Fibroblast of the aortic adventitia (primary cell): Measurements from ENCODE around the gene USP31. TPM values are rescaled to one million over a fixed set of nuclear protein-coding genes. Genes with fewer than 3 reads are reported as not detected.
A peak's percentile ranks its signal among the peaks of the same experiment; 100 is the strongest.

Experiments
- DNase-seq: peaks from one replicate; pipeline ENCODE4 v3.0.0-alpha.2; 2010; ENCODE audit warnings: low read depth
- H3K4me3 ChIP-seq: 2 replicates; pipeline ENCODE4 v1.5.1; 2011; ENCODE audit warnings: low read depth, mild to moderate bottlenecking, control low read depth, low read length, moderate library complexity
- total RNA-seq: library from RNA; depleted of rRNA; stranded (reverse); fragments of >200 nt; gene quantifications from 2 replicates; pipeline ENCODE4 v1.2.3, GENCODE V29; 2012; ENCODE audit warnings: low replicate concordance
- TF ChIP-seq, protein P1 (sequence below): IDR thresholded peaks from 2 replicates; pipeline ENCODE4 v1.5.1; 2011; ENCODE audit warnings: mild to moderate bottlenecking, low read length, control low read depth, inconsistent platforms; ENCODE audit not compliant: insufficient read depth

The USP31 gene
- total RNA-seq, 1 donor, result 9.0 TPM

DNA sequence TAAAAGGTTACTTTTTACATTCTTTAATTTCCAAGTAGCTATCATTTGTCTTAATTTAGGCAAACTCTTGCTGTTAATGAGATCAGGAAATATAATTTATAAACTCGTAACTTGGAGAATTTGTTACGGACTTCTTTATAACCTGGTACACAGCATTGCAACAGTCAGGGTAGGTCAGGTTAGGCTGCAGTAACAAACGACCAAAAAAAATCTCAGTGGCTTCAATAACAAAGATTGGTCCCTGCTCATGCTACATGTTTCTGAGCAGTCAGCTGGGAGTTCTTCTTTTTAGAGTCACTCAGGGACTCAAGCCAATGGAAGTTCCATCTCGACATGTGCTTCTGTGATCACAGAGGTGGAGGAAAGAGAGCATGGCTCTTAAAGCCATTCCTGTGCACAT lies 110.1 kb downstream of the USP31 start:
- no peak for DNase-seq
- TF ChIP-seq, protein P1, sequence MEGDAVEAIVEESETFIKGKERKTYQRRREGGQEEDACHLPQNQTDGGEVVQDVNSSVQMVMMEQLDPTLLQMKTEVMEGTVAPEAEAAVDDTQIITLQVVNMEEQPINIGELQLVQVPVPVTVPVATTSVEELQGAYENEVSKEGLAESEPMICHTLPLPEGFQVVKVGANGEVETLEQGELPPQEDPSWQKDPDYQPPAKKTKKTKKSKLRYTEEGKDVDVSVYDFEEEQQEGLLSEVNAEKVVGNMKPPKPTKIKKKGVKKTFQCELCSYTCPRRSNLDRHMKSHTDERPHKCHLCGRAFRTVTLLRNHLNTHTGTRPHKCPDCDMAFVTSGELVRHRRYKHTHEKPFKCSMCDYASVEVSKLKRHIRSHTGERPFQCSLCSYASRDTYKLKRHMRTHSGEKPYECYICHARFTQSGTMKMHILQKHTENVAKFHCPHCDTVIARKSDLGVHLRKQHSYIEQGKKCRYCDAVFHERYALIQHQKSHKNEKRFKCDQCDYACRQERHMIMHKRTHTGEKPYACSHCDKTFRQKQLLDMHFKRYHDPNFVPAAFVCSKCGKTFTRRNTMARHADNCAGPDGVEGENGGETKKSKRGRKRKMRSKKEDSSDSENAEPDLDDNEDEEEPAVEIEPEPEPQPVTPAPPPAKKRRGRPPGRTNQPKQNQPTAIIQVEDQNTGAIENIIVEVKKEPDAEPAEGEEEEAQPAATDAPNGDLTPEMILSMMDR, result no peak
- no peak overlapping the region for H3K4me3 ChIP-seq

DNA sequence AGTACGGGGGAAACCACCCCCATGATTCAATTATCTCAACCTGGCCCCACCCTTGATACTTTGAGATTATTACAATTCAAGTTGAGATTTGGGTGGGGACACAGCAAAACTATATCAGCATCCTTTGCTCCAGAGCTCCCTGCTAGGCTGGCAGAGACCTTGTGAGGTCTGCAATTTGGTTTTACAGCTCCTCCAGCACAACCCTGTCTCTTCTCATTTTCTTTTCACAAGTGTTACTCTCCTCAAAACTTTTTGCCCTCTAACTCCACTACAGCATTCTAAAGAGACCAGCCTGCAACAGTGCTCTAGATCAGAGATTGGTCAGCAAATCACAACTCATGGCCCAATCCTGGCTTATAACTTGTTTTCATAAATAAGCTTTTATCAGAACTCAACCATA lies 114.0 kb downstream of the USP31 start:
- TF ChIP-seq, protein P1, result no peak
- DNase-seq, result no peak
- no peak overlapping the region for H3K4me3 ChIP-seq

DNA sequence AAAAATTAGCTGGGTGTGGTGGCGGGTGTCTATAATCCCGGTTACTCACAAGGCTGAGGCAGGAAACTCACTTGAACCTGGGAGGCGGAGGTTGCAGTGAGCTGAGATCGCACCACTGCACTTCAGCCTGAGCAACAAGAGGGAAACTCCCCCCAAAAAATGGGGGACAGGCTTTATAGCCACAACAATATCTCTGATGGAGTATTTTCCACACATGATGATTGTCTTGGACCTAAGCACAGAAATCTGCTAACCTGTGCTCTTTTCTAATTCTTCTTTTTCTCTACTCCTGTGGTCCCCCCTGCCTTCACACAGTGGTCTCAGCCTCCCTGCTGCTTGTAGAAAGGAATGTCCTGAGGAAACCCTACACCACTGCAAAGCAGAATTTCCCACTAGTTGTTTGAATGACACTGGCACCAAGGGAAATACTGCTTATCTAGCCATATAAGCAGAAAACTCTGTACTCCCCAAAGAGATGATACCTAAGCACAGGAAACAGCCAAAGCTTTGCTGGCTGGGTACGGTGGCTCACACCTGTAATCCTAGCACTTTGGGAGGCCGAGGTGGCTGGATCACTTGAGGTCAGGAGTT lies 117.6 kb downstream of the USP31 start:
- no peak overlapping the region for H3K4me3 ChIP-seq
- TF ChIP-seq, protein P1, result no peak
- no peak for DNase-seq

DNA sequence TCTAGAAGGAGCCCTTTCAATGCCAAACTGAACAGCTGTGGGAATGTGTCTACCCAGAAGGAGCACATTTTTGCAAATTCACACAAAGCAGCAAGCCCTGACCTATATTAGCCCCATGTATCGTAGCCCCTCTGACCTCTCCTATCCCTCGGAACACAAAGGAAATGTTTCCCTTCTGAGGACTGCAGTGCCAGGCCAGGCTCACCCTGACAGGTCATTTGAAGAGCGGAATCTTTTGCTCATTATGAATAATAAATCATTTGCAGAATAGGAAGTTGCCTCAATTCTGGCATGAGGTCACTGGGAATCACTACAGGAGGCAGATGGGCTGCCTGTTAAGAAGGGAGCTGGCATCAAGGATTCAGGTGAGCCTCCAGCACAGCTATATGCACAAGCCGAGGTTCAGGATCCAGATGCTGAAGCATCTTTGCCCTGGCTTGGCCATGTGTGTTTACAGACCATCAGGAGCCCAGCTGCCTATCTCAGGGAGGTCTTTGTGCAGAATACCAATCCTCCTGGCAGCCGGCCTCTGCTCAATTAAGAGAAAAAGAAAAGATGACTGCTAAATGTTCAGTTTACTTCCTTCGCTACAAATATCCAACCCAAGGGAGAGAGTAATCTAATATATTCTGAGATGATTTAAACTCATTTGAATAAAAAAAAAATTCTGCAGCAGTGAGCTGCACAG lies 119.4 kb downstream of the USP31 start:
- TF ChIP-seq, protein P1, result no peak
- H3K4me3 ChIP-seq, result no peak overlapping the region
- DNase-seq, result no peak

DNA sequence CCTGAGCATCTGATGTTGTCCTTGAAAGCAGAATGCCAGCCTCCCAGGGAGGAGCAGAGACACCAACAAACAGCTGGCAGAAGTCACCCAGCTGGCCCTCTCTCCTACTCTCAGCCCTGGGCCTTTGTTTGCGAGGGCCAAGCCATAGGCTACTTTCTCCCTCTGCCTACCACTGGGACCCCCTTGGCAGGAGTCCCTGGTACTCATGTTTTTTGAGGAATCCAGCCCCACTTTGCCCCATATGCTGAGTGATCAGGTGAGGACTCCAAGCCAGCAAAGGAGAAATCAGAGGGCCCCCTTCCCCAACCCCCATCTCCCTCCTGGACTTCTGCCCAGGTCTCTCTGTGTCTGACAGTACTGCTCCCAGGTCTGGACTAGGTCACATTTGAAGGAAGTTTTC lies 121.9 kb downstream of the USP31 start:
- no peak overlapping the region for H3K4me3 ChIP-seq
- DNase-seq, result no peak
- TF ChIP-seq, protein P1, result no peak

DNA sequence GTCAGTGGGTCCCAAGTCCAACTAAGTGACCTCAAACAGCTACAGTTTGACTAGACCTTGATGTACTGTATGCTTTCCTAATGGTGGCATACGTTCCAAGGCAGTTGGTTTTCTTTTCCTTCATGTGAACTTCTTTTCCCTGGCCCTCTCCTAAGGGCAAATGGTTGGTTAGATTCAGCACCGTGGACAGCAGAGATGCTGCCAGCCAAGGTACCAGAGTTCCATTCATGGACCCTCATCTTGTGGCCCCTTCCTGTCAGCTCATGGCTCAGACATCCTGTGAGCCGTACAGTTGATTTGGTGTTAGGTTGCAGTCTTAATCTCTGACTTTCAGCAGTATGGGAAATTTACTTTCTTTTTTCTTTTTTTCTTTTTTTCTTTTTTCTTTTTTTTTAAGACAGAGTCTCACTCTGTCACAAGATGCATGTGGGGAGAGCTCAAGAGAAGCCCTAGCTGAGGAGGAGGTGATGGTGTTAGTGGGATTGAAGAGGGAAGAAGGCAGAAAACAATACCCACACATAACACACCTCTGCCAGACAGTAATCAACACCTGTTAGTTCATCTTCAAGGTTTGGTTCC lies 122.4 kb downstream of the USP31 start:
- DNase-seq, result peak; percentile 16
- no peak overlapping the region for H3K4me3 ChIP-seq
- TF ChIP-seq, protein P1, result no peak
